ENCODE data around the gene WDR54. TPM values are rescaled to one million over a fixed set of nuclear protein-coding genes. Genes with fewer than 3 reads are reported as not detected.

Gene WDR54
- total RNA-seq, 1 donor = 98.0 TPM

GRCh38 chr2:74474899-74475298, 53.4 kb downstream of the WDR54 start:
- DNase-seq (ENCODE audit: low read depth in 2 of 3, low spot score in 2 of 3) = no peak

Other genes starting within 250 kb of the WDR54 start
- gene MOB1A, start 242.9 kb upstream of the WDR54 start, total RNA-seq = 61.1 TPM
- 31.8 TPM for gene MTHFD2, start 223.1 kb upstream of the WDR54 start, total RNA-seq
- gene SLC4A5, start 78.3 kb upstream of the WDR54 start, total RNA-seq = 4.3 TPM
- 98.3 TPM for gene DCTN1, start 41.4 kb upstream of the WDR54 start, total RNA-seq
- gene C2orf81, start 111 bp upstream of the WDR54 start, total RNA-seq = 2.7 TPM
- gene RTKN, start 20.2 kb downstream of the WDR54 start, total RNA-seq = 18.6 TPM
- gene INO80B, start 33.4 kb downstream of the WDR54 start, total RNA-seq = 18.0 TPM
- gene WBP1, start 36.7 kb downstream of the WDR54 start, total RNA-seq = 121 TPM
- gene MOGS, start 43.7 kb downstream of the WDR54 start, total RNA-seq = 68.1 TPM
- 36.4 TPM for gene MRPL53, start 51.0 kb downstream of the WDR54 start, total RNA-seq
- gene CCDC142, start 61.3 kb downstream of the WDR54 start, total RNA-seq = 31.5 TPM
- gene TTC31, start 61.4 kb downstream of the WDR54 start, total RNA-seq = 15.6 TPM
- 0.54 TPM for gene LBX2, start 77.9 kb downstream of the WDR54 start, total RNA-seq
- 16.2 TPM for gene PCGF1, start 86.0 kb downstream of the WDR54 start, total RNA-seq
- gene TLX2, start 92.7 kb downstream of the WDR54 start, total RNA-seq = 0.27 TPM
- gene DQX1, start 104.5 kb downstream of the WDR54 start, total RNA-seq = under 0.01 TPM
- 121 TPM for gene AUP1, start 108.0 kb downstream of the WDR54 start, total RNA-seq
- 108 TPM for gene HTRA2, start 108.2 kb downstream of the WDR54 start, total RNA-seq
- 14.3 TPM for gene LOXL3, start 132.2 kb downstream of the WDR54 start, total RNA-seq
- 61.7 TPM for gene DOK1, start 133.0 kb downstream of the WDR54 start, total RNA-seq
- 0.54 TPM for gene M1AP, start 226.6 kb downstream of the WDR54 start, total RNA-seq
- 4.8 TPM for gene SEMA4F, start 232.5 kb downstream of the WDR54 start, total RNA-seq